HEK293 (cell line): ENCODE data around the gene PCDHGC4.

Source experiments
- KLF1 ChIP-seq: fragments of 450-650 bp; formaldehyde crosslinking; IDR thresholded peaks from 2 replicates; pipeline ENCODE4 v1.5.1; 2016; ENCODE audit warnings: missing biosample characterization, missing genetic modification characterization
- PRDM2 ChIP-seq: fragments of 450-650 bp; formaldehyde crosslinking; IDR thresholded peaks from 2 replicates; pipeline ENCODE4 v1.5.1; 2016; ENCODE audit warnings: missing biosample characterization, missing genetic modification characterization, borderline replicate concordance
- SALL2 ChIP-seq: fragments of 450-650 bp; formaldehyde crosslinking; IDR thresholded peaks from 2 replicates; pipeline ENCODE4 v1.5.0; 2017; ENCODE audit warnings: missing biosample characterization, mild to moderate bottlenecking, missing genetic modification characterization, borderline replicate concordance
- SETDB1 ChIP-seq: IDR thresholded peaks from one replicate; pipeline ENCODE4 v1.6.1; 2017; ENCODE audit warnings: mild to moderate bottlenecking, low read length, moderate library complexity, mixed read lengths; ENCODE audit not compliant: insufficient read length
- ZNF138 ChIP-seq: fragments of 450-650 bp; formaldehyde crosslinking; IDR thresholded peaks from 2 replicates; pipeline ENCODE4 v1.5.1; 2016; ENCODE audit warnings: missing biosample characterization, missing genetic modification characterization, borderline replicate concordance
- ZNF174 ChIP-seq: fragments of 450-650 bp; formaldehyde crosslinking; IDR thresholded peaks from 2 replicates; pipeline ENCODE4 v1.5.0; 2017; ENCODE audit warnings: missing biosample characterization, mild to moderate bottlenecking, missing genetic modification characterization
- ZNF23 ChIP-seq: fragments of 450-650 bp; formaldehyde crosslinking; IDR thresholded peaks from 2 replicates; pipeline ENCODE4 v1.5.1; 2016; ENCODE audit warnings: missing biosample characterization, missing genetic modification characterization, borderline replicate concordance
- ZNF24 ChIP-seq: fragments of 450-650 bp; formaldehyde crosslinking; IDR thresholded peaks from 2 replicates; pipeline ENCODE4 v1.5.1; 2016; ENCODE audit warnings: missing biosample characterization, missing genetic modification characterization
- ZNF585B ChIP-seq: fragments of 450-650 bp; formaldehyde crosslinking; IDR thresholded peaks from 2 replicates; pipeline ENCODE4 v1.5.1; 2016; ENCODE audit warnings: missing biosample characterization, missing genetic modification characterization
- ZNF837 ChIP-seq: fragments of 450-650 bp; formaldehyde crosslinking; IDR thresholded peaks from 2 replicates; pipeline ENCODE4 v1.5.1; 2016; ENCODE audit warnings: missing biosample characterization, missing genetic modification characterization

- no peak for TF ChIP-seq ZNF174 (tag by site-specific recombination)
- TF ChIP-seq KLF1, result no peak
- no peak for TF ChIP-seq ZNF585B
- no peak for TF ChIP-seq ZNF23 (tag by site-specific recombination)
- no peak for TF ChIP-seq ZNF24 (tag by site-specific recombination)
- TF ChIP-seq PRDM2 (tag by site-specific recombination), result no peak
- no peak for TF ChIP-seq ZNF138 (tag by site-specific recombination)
- TF ChIP-seq ZNF837, result no peak
- TF ChIP-seq SALL2 (tag by site-specific recombination), result no peak
- no peak for TF ChIP-seq SETDB1
Observed at GRCh38 chr5:141437221-141437620, 47.6 kb upstream of the PCDHGC4 start.
